Omental fat pad (tissue), 4 donors: ENCODE measurements around the gene FAM219A. TPM values are rescaled to one million over a fixed set of nuclear protein-coding genes. Genes with fewer than 3 reads are reported as not detected.

Experiments used
- ATAC-seq: fragments of 150-250 bp; one replicate; pipeline ENCODE4 v1.9.1; 2016; ENCODE audit warnings: mild to moderate bottlenecking, moderate library complexity; ENCODE audit not compliant: low FRiP score
- DNase-seq: peaks from one replicate; pipeline ENCODE4 v3.0.0-alpha.2; 2019; ENCODE audit warnings: low spot score
- total RNA-seq, 4 donors: library from RNA; depleted of rRNA; stranded (reverse); fragments of >200 nt; gene quantifications; one replicate each; pipeline ENCODE4 v1.1.0, GENCODE V29; 2016
- TF ChIP-seq, protein P1 (sequence below), 3 donors: fragments of 450-650 bp; IDR thresholded peaks; one replicate each; pipeline ENCODE4 v1.5.1; 2016 to 2017; ENCODE audit warnings: antibody characterized with exemption in 3 of 3, mild to moderate bottlenecking in 3 of 3, moderate library complexity in 2 of 3

The FAM219A gene
- total RNA-seq, 4 donors from 2014 or later: 6.7 to 16.4 (median 13.6) TPM

DNA sequence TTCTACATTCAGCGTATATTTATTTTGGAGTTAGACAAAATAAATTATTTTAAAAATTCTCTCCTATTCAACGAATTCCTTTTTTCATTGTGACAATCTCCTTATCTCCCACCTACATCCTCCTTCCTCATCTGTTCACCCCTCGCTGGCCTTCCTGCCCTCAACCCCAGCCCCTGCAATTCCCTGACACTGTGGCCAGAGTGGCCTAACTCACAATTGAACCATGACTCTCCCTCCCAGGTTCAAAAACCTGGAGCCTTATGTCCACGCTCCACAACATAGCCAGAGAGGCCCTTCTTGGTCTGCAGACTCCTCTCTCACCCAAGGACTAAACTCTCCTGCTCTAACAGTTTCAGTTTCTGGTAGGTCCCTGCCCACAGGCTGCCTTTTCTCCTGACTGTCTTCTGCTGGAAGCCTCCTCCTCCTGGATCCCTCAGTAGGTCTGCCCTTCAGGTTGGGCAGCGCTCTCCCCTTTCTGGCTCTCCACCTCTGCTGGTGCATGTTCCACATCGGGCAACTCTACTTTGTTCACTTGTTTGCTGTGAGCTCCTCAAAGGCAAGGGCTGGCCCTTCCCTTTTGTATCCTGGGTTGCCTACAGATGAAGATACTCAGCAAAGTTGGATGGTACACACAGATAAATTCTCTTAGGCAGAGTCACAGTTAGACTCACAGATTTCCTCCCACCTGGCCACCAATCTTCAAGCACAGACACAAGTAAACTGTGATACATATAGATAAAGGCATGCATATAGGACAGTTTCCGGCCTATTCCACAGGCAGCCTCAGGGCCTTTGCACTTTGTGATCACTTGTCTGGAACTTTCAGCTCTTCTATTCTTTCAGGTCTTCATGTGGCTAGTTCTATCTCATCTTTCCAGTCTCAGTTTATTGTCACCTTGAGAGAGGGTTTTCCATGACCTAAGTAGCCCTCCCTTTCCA is 61.8 kb downstream of the FAM219A start:
- no peak for ATAC-seq
- TF ChIP-seq, protein P1, sequence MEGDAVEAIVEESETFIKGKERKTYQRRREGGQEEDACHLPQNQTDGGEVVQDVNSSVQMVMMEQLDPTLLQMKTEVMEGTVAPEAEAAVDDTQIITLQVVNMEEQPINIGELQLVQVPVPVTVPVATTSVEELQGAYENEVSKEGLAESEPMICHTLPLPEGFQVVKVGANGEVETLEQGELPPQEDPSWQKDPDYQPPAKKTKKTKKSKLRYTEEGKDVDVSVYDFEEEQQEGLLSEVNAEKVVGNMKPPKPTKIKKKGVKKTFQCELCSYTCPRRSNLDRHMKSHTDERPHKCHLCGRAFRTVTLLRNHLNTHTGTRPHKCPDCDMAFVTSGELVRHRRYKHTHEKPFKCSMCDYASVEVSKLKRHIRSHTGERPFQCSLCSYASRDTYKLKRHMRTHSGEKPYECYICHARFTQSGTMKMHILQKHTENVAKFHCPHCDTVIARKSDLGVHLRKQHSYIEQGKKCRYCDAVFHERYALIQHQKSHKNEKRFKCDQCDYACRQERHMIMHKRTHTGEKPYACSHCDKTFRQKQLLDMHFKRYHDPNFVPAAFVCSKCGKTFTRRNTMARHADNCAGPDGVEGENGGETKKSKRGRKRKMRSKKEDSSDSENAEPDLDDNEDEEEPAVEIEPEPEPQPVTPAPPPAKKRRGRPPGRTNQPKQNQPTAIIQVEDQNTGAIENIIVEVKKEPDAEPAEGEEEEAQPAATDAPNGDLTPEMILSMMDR (IDR thresholded peaks at IDR 0.05): no peak
- DNase-seq: no peak

DNA sequence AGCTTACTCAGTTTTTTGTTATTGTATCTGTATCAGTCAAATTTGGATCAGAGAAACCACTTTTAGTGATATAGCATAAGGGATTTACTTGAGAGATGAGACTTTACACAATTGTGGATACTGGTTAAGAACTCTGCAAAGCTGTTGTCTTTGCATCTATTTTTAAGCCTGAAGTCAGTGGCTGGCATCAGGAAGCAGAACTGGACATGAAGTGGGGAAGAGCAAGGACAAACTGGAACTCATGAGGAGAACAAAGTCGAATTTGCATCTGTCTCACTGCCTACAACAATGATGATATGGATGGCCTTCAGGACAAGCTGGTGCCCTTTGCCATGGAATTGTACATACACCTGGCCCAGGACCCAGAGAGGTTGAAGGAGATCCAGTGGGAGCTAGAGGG is 65.9 kb downstream of the FAM219A start:
- DNase-seq (no peak), ATAC-seq (no peak)
- TF ChIP-seq, protein P1 (IDR thresholded peaks at IDR 0.05): no peak

DNA sequence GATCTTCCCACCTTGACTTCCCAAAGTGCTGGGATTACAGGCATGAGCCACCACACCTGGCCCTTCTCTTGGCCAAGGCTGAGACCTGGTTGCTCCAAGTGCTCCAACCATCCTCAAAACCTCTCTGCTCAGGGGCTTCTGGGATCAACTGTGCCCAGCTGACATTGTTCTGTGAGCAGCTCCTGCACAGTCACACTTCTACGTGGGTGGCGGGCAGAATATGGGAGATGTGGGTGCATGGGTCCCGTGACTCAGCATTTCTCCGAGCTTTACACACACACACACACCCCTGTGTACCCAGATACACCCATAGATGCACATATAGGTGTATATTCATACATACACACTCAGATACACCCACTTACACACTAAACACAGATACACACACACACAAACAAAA is 71.1 kb downstream of the FAM219A start:
- DNase-seq (no peak), ATAC-seq (no peak)
- TF ChIP-seq, protein P1 (IDR thresholded peaks at IDR 0.05): no peak

DNA sequence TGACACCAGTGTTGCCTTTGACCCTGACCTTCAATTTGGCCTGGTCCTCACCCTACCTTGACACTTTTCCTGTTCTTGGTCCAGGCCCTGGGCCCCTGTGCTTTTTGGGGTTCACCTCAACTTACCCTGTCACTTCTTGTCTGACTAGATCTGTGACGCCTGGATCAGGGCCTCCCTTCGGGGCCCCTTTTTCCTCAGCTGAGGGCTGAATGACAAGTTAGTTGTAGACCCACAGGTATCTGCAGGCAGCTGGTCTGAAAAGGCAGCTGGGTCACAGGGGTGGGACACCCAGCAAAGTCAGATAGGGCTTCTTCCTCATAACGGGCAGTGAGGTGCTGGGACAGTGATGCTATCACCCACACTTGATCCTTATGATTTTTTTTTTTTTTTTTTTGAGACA is 71.7 kb downstream of the FAM219A start:
- TF ChIP-seq, protein P1 (IDR thresholded peaks at IDR 0.05): no peak
- no peak for ATAC-seq
- DNase-seq: no peak

DNA sequence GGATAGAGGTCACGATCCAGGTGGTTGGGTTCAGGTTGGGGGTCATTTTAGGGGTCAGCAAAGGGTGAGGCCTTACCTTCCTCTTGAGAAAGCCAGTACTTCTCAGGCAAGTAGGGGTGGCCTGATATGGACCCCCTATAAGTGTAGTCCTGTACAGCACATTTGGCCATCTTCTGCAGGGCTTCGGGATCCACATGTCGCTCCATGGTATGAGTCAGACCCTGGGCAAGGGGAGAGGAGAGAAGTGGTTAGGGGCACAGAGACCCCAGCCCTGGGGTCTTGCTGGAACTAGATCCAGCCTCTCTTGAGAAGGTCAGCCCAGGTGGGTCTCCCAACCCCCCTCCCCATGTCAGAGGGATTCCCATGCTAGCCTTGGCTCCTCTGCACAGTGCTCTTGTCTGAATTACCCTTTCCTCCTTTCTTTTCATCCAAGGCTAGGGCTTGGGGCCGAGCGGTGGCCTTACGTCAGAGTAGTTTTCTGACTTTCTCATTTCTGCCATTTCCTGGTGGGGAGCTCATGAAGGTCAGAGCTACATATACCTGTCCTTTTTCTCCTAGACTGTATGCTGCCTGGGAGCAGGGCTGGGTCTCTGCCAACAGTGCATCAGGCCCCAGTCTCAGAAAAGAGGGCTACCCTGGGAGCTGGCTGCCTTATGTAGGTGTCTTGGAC is 72.7 kb downstream of the FAM219A start:
- ATAC-seq: no peak
- DNase-seq: no peak
- TF ChIP-seq, protein P1 (IDR thresholded peaks at IDR 0.05): no peak

DNA sequence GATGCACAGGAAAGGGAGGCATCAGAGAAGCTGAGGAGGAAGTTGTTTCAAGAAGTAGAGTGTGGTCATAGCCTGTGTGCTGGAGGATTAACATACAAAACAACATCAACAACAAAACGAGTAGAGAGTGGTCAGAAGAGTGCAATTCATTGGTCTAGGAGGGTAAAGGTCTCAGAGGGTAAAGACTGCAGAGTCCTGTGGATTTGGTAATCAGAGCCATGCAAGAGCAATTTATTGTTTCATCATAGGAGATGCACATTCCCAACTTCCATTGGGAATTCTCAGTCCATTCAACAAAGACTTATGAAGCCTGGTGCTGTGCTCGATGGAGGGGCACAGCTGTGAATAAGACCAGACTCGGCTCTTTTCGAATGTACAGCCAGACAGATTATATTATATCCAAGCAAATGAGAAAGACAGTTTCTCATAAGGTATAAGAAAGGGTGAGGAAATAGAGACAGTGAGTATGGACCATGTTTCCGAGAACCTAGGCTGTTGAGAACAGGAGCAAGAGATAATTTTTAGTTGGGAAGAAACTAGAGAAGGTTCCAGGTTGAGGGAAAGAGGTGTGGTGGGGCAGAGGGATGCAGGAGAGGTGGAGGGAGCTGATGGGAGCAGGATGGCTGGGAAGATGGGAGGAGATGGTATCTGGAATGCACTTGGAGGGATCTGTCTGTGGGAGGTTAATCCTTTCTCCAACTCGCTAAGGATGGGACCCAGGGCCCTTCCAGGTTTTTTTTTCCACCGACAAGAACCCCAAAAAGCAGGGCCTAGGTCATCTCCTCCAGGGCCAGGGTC is 73.8 kb downstream of the FAM219A start:
- no peak for DNase-seq
- TF ChIP-seq, protein P1 (IDR thresholded peaks at IDR 0.05): no peak
- ATAC-seq: no peak
